K562 (cell line): ENCODE measurements around the gene C10orf90.

Source experiments
- EZH2 ChIP-seq: IDR thresholded peaks from 2 replicates; pipeline ENCODE4 v1.6.1; 2012; ENCODE audit warnings: low read depth, mild to moderate bottlenecking, inconsistent platforms, low read length, borderline replicate concordance
- MXI1 ChIP-seq: IDR thresholded peaks from 2 replicates; pipeline ENCODE4 v1.6.1; 2011; ENCODE audit warnings: low read depth, mild to moderate bottlenecking, improper control_type of control experiment, low read length
- ZNF282 ChIP-seq: sonication (generic); formaldehyde crosslinking; IDR thresholded peaks from 2 replicates; pipeline ENCODE4 v1.8.1; 2023; ENCODE audit warnings: missing genetic modification reagents
- TF ChIP-seq, protein P1 (sequence below): sonication (generic); formaldehyde crosslinking; IDR thresholded peaks from 2 replicates; pipeline ENCODE4 v1.9.0; 2022; ENCODE audit warnings: mild to moderate bottlenecking, missing genetic modification reagents
- TF ChIP-seq, protein P2 (sequence below): fragments of 450-650 bp; conservative IDR thresholded peaks from 2 replicates; pipeline ENCODE4 v1.6.1; 2016; ENCODE audit warnings: missing genetic modification characterization, low read depth, mild to moderate bottlenecking, control low read depth, missing compliant biosample characterization

DNA sequence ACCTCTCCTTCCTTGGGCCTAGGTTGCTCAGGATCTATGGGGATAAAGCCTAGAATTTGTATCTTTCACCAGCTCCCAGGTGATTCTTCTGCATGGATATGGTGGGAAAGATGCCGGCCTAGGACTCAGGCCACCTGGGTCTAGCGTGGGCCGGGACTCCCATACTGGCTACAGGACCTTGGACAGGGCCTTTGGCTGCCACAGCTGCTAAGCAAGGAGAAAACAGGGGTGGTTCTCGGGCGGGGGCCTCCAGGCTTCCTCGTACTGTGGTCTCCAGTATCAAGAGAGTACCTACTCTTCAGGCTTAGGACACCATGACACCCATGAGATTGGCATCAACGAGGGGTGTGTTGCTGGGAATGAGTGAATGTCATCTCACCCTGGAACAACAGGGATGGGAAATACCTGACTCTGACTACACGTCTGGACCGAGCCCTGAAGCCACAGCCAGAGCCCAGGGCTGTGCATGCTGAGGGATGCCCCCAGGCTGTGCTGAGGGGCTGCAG is 161.9 kb downstream of the C10orf90 start:
- TF ChIP-seq, protein P1, sequence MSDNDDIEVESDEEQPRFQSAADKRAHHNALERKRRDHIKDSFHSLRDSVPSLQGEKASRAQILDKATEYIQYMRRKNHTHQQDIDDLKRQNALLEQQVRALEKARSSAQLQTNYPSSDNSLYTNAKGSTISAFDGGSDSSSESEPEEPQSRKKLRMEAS (CRISPR knock-in tag): no peak
- TF ChIP-seq, protein P2, sequence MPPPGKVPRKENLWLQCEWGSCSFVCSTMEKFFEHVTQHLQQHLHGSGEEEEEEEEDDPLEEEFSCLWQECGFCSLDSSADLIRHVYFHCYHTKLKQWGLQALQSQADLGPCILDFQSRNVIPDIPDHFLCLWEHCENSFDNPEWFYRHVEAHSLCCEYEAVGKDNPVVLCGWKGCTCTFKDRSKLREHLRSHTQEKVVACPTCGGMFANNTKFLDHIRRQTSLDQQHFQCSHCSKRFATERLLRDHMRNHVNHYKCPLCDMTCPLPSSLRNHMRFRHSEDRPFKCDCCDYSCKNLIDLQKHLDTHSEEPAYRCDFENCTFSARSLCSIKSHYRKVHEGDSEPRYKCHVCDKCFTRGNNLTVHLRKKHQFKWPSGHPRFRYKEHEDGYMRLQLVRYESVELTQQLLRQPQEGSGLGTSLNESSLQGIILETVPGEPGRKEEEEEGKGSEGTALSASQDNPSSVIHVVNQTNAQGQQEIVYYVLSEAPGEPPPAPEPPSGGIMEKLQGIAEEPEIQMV: no peak
- TF ChIP-seq EZH2 (no peak), MXI1 (no peak), ZNF282 (no peak)
